Activated CD8-positive, alpha-beta memory T cell treated with anti-CD3 and anti-CD28 coated beads, Interleukin-2, amount 50 U/mL, for 48 hours (primary cell): ENCODE data around the gene PLXNA4.

ENCODE experiments used
- DNase-seq: peaks from one replicate; pipeline ENCODE4 v3.0.0-alpha.2; 2020

PLXNA4 gene

GRCh38 chr7:132584796-132585494 is 8.7 kb upstream of the PLXNA4 start:
- no peak for DNase-seq

- DNase-seq = no peak
Measured at GRCh38 chr7:132581431-132581830, 5.2 kb upstream of the PLXNA4 start.

- peak; percentile 78 for DNase-seq
Measured at GRCh38 chr7:132580717-132581285, 4.5 kb upstream of the PLXNA4 start.

- no peak for DNase-seq
Measured at GRCh38 chr7:132580277-132580676, 4.0 kb upstream of the PLXNA4 start.

- no peak for DNase-seq
Measured at GRCh38 chr7:132579260-132579899, 3.1 kb upstream of the PLXNA4 start.

- DNase-seq = no peak
Measured at GRCh38 chr7:132578826-132579225, 2.6 kb upstream of the PLXNA4 start.

- no peak for DNase-seq
Measured at GRCh38 chr7:132578050-132578370, 1.7 kb upstream of the PLXNA4 start.

- DNase-seq = no peak
Measured at GRCh38 chr7:132577206-132578049, 1.2 kb upstream of the PLXNA4 start.

GRCh38 chr7:132576721-132577085 is 433 bp upstream of the PLXNA4 start:
- DNase-seq = no peak

- no peak for DNase-seq
Measured at GRCh38 chr7:132575419-132575981, 770 bp downstream of the PLXNA4 start.

- no peak for DNase-seq
Measured at GRCh38 chr7:132574223-132574622, 2.0 kb downstream of the PLXNA4 start.

GRCh38 chr7:132573251-132573955 is 2.9 kb downstream of the PLXNA4 start:
- no peak for DNase-seq

- no peak for DNase-seq
Measured at GRCh38 chr7:132572526-132572925, 3.7 kb downstream of the PLXNA4 start.

GRCh38 chr7:132571970-132572369 is 4.3 kb downstream of the PLXNA4 start:
- no peak for DNase-seq

GRCh38 chr7:132569884-132570614 is 6.2 kb downstream of the PLXNA4 start:
- no peak for DNase-seq

- no peak for DNase-seq
Measured at GRCh38 chr7:132568962-132569361, 7.3 kb downstream of the PLXNA4 start.

- no peak for DNase-seq
Measured at GRCh38 chr7:132565885-132566284, 10.4 kb downstream of the PLXNA4 start.

- no peak for DNase-seq
Measured at GRCh38 chr7:132565441-132565840, 10.8 kb downstream of the PLXNA4 start.

GRCh38 chr7:132564849-132565248 is 11.4 kb downstream of the PLXNA4 start:
- DNase-seq = no peak

GRCh38 chr7:132564090-132564489 is 12.2 kb downstream of the PLXNA4 start:
- DNase-seq = no peak

GRCh38 chr7:132562690-132563089 is 13.6 kb downstream of the PLXNA4 start:
- no peak for DNase-seq

GRCh38 chr7:132561763-132562162 is 14.5 kb downstream of the PLXNA4 start:
- no peak for DNase-seq
